Ishikawa (cell line): ENCODE data around the gene CRB1.

Source experiments
- CEBPB ChIP-seq: IDR thresholded peaks from 2 replicates; pipeline ENCODE4 v1.6.1; 2012
- CREB1 ChIP-seq: IDR thresholded peaks from 2 replicates; pipeline ENCODE4 v1.6.1; 2012; ENCODE audit warnings: low read depth
- EGR1 ChIP-seq: IDR thresholded peaks from 2 replicates; pipeline ENCODE4 v1.6.1; 2012
- EP300 ChIP-seq: IDR thresholded peaks from 2 replicates; pipeline ENCODE4 v1.6.1; 2012; ENCODE audit warnings: borderline replicate concordance
- FOXM1 ChIP-seq: IDR thresholded peaks from 2 replicates; pipeline ENCODE4 v1.6.1; 2012; ENCODE audit warnings: low read depth, borderline replicate concordance
- MAX ChIP-seq: IDR thresholded peaks from 2 replicates; pipeline ENCODE4 v1.6.1; 2012
- NFIC ChIP-seq: IDR thresholded peaks from 2 replicates; pipeline ENCODE4 v1.6.1; 2012
- RAD21 ChIP-seq: IDR thresholded peaks from 2 replicates; pipeline ENCODE4 v1.6.1; 2012; ENCODE audit warnings: low read depth
- REST ChIP-seq: IDR thresholded peaks from 2 replicates; pipeline ENCODE4 v1.6.1; 2012; ENCODE audit warnings: low read depth, mild to moderate bottlenecking
- TAF1 ChIP-seq: IDR thresholded peaks from 2 replicates; pipeline ENCODE4 v1.6.1; 2012; ENCODE audit warnings: low read depth, mild to moderate bottlenecking
- TCF12 ChIP-seq: IDR thresholded peaks from 2 replicates; pipeline ENCODE4 v1.6.1; 2012; ENCODE audit warnings: low read depth
- TEAD4 ChIP-seq: IDR thresholded peaks from 2 replicates; pipeline ENCODE4 v1.6.1; 2012
- USF1 ChIP-seq: IDR thresholded peaks from 2 replicates; pipeline ENCODE4 v1.6.1; 2012
- YY1 ChIP-seq: IDR thresholded peaks from 2 replicates; pipeline ENCODE4 v1.6.1; 2012; ENCODE audit warnings: low read depth
- ZBTB7A ChIP-seq: IDR thresholded peaks from 2 replicates; pipeline ENCODE4 v1.6.1; 2012; ENCODE audit warnings: low read depth

CRB1 gene

GRCh38 chr1:197264936-197265567 is 3.0 kb upstream of the CRB1 start:
- TF ChIP-seq TCF12 (no peak), RAD21 (no peak), CEBPB (no peak), MAX (no peak), YY1 (no peak), USF1 (no peak), REST (no peak), NFIC (no peak), TAF1 (no peak), FOXM1 (no peak), EP300 (no peak), ZBTB7A (no peak), CREB1 (no peak)

- TF ChIP-seq MAX (no peak), CREB1 (no peak), ZBTB7A (no peak), RAD21 (no peak)
Measured at GRCh38 chr1:197269053-197269452, 1.0 kb downstream of the CRB1 start.

- TF ChIP-seq EGR1 (no peak), CEBPB (no peak), FOXM1 (no peak), RAD21 (no peak)
Measured at GRCh38 chr1:197272791-197273190, 4.7 kb downstream of the CRB1 start.

GRCh38 chr1:197277166-197277565 is 9.1 kb downstream of the CRB1 start:
- TF ChIP-seq TAF1 = no peak
- no peak for TF ChIP-seq TEAD4
- TF ChIP-seq YY1 = no peak
- TF ChIP-seq TCF12 = no peak
- TF ChIP-seq CEBPB = no peak
- TF ChIP-seq EGR1 = no peak
- TF ChIP-seq FOXM1 = no peak
- no peak for TF ChIP-seq EP300
- TF ChIP-seq NFIC = no peak
- no peak for TF ChIP-seq ZBTB7A
- no peak for TF ChIP-seq RAD21

GRCh38 chr1:197284325-197284724 is 16.3 kb downstream of the CRB1 start:
- TF ChIP-seq MAX (no peak), CEBPB (no peak), EGR1 (no peak), TCF12 (no peak), USF1 (no peak), ZBTB7A (no peak), CREB1 (no peak), EP300 (no peak), FOXM1 (no peak), NFIC (no peak), RAD21 (no peak), REST (no peak), TAF1 (no peak), TEAD4 (no peak)

- TF ChIP-seq TCF12 = no peak
- TF ChIP-seq CREB1 = no peak
- TF ChIP-seq CEBPB = no peak
- no peak for TF ChIP-seq TAF1
- no peak for TF ChIP-seq REST
- TF ChIP-seq EP300 = no peak
- TF ChIP-seq USF1 = no peak
- no peak for TF ChIP-seq YY1
- no peak for TF ChIP-seq EGR1
- no peak for TF ChIP-seq NFIC
- no peak for TF ChIP-seq RAD21
- TF ChIP-seq MAX = no peak
Measured at GRCh38 chr1:197284966-197285365, 16.9 kb downstream of the CRB1 start.
